Measurements from ENCODE around the gene FOXJ1.

FOXJ1 gene

DNA sequence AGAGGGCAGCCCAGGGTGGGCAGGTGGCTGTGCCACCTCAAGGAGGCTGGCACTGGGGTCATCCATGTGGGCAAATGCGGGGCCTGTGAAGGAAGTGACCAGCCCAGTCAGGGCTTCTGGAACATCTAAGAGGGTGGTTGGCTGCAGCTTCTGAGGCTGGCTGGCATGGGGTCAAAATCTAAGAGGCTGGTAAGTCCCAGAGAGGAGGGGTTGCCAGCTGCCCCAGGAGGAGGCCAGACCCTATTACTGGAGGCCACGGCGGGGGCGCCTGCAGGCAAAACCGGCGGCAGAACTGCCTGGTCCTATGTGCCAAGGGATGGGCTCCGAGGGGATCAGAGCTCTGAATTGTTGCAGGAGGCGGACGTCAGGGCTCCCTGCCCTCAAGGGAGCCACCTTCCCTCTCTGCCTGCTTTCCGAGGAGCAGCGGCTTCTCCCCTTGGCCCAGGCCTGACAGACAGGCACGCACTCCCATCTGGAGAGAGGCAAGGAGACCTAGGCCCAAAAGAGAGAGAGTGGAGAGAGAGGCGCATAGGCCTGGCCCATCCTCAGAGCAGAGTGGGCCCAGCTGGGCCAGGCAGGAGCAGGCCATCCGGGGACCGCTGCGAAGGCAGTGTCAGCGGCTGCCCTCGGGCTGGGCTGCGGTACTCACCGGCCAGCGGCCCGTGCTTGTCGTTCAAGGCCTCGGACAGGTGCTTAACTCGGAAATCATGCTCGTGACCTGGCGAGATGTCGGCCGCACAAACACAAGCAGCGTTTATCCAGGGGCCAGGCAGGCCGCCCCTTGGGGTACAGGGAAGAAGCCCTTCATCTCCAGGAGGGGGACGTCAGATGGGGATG, 51.1 kb downstream of the FOXJ1 start:
- DNase-seq (ENCODE audit: low read depth, low spot score), result no peak
- TF ChIP-seq, protein P1, sequence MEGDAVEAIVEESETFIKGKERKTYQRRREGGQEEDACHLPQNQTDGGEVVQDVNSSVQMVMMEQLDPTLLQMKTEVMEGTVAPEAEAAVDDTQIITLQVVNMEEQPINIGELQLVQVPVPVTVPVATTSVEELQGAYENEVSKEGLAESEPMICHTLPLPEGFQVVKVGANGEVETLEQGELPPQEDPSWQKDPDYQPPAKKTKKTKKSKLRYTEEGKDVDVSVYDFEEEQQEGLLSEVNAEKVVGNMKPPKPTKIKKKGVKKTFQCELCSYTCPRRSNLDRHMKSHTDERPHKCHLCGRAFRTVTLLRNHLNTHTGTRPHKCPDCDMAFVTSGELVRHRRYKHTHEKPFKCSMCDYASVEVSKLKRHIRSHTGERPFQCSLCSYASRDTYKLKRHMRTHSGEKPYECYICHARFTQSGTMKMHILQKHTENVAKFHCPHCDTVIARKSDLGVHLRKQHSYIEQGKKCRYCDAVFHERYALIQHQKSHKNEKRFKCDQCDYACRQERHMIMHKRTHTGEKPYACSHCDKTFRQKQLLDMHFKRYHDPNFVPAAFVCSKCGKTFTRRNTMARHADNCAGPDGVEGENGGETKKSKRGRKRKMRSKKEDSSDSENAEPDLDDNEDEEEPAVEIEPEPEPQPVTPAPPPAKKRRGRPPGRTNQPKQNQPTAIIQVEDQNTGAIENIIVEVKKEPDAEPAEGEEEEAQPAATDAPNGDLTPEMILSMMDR (IDR thresholded peaks at IDR 0.05; ENCODE audit: insufficient read depth, low read length, missing control alignments), result no peak
- ChIA-PET CTCF (no interaction called here), POLR2A (interaction anchor here (1.7 kb wide), 1 partner anchor 9 kb away, joined by 3 read pairs; no protein-coding TSS in a partner anchor)
- no peak overlapping the region for H3K4me3 ChIP-seq (ENCODE audit: low read depth, low read length)

DNA sequence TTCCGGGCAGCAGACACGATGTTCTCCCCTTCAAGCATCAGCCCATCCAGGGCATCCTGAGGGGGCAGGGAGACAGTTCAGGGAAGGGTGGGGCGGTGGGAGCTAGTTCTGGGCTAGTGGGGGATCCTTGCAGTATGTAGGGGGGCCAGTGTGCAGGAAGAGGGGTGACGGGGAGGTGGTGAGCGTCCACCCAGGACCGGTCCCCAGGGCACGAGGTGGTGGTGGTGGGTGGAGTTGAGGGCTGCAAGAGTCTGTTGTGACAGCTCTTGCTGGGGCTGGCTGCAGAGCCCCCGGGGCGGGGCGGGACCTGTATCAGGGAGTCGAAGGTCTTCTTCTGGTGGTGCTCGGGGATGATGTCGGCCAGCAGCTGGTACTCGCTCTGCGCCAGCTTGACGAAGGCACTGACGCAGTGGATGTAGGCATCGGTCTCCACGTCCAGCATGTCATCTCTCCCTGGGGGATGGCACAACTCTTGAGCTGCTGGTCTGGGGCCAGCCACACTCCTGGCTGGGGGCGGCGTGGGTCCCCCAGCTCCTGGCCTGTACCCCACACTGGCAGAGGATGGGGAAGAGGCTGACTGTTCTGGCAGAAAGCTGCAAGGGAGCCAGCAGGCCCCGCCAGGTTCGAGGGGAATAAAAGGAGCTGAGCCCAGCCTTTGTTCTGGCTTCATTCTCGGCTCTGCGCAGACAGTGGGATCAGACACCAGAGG, 52.0 kb downstream of the FOXJ1 start:
- DNase-seq (ENCODE audit: low read depth, low spot score), result no peak
- ChIA-PET POLR2A (interaction anchor here (1.7 kb wide), 1 partner anchor 8 kb away, joined by 3 read pairs; no protein-coding TSS in a partner anchor), CTCF (interaction anchor here (0.7 to 1.5 kb wide), 3 partner anchors 10 to 76 kb away, joined by 3 to 5 read pairs (median 3); no protein-coding TSS in a partner anchor)
- TF ChIP-seq, protein P1 (IDR thresholded peaks at IDR 0.05; ENCODE audit: insufficient read depth, low read length, missing control alignments), result no peak
- H3K4me3 ChIP-seq (ENCODE audit: low read depth, low read length), result no peak overlapping the region

DNA sequence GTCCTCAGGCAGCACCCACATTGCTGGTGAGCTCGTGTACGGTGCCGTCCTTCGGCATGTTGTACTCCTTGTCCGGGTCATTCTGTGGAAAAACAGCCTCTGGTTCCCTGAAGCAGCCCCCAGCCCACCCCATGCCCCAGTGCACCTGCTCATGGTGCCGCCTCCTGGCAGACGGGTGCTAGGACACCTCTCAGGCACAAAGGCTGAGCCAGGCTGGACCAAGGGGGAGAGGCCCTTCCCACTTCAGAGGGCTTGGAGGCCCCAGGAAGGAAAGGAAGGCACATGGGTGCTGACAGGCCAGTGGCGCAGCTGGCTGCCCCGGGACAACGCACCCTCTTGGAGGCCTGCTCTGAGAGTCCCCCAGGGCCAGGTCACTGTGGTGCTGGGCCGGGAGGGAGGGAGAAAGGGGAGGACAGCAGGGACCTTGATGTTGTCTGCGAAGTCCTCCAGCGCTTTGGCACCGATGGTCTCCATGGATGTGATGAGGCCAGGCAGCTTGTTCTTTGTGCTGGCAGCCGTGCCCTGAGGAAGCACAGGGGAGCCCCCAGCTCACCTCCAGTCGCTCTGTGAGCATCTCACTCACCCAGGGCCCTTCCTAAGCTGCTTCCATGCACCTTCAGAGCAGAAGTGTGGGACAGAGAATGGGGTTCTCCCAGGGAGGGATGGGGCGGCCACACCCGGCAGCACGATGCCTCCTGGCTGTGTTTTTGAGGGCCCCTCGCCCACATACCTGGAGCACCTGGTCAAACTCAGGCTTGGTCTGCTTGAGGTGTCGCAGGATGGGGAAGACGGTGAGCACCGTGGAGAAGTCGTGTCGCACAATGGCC, 52.8 kb downstream of the FOXJ1 start:
- ChIA-PET CTCF (interaction anchor here (0.7 to 1.5 kb wide), 3 partner anchors 9 to 75 kb away, joined by 3 to 5 read pairs (median 3); no protein-coding TSS in a partner anchor), POLR2A (interaction anchor here (1.7 kb wide), 1 partner anchor 7 kb away, joined by 3 read pairs; no protein-coding TSS in a partner anchor)
- DNase-seq (ENCODE audit: low read depth, low spot score), result no peak
- H3K4me3 ChIP-seq (ENCODE audit: low read depth, low read length), result no peak overlapping the region
- TF ChIP-seq, protein P1 (IDR thresholded peaks at IDR 0.05; ENCODE audit: insufficient read depth, low read length, missing control alignments), result no peak

DNA sequence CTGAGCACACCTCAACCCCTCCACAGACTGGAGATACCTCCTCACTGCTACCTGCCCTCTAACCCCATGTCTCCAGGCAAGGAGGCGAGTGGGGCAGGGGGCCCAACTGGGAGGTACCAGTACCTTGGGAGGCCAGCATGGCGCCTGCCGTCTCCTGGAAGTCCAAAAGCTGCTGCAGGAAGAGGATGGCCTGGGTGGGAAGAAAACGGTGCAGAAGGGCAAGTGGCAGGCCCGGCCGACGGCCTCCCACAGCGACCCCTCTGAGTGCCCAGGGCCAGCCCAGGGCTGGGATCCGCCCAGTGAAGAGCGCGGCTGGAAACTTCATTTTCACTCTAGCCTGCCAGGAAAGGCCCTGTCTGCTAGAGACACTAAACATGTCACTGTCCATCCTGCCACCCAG, 53.5 kb downstream of the FOXJ1 start:
- DNase-seq (ENCODE audit: low read depth, low spot score), result no peak
- ChIA-PET CTCF (interaction anchor here (1.5 kb wide), 1 partner anchor 73 kb away, joined by 5 read pairs; no protein-coding TSS in a partner anchor), POLR2A (no interaction called here)
- TF ChIP-seq, protein P1 (IDR thresholded peaks at IDR 0.05; ENCODE audit: insufficient read depth, low read length, missing control alignments), result no peak
- H3K4me3 ChIP-seq (ENCODE audit: low read depth, low read length), result no peak overlapping the region

DNA sequence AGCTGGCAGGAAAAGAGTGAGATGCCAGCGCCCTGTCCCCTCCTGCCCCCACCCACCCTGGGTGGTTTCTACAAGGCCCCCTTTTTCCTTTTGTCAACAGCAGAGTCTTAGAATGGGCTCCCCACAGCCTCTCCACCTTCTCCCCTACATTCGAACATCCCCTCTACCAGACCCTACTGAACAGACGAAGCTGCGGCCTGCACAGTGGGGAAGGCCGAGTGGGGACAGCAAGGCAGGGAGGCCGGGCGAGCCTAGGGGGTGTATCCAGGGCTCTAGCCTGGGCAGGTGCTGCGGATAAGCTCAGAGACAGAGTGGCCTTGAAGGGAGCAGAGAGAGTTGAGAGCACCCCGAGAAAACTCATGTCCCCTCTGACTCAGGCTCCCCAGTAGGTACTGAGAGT, 54.7 kb downstream of the FOXJ1 start:
- TF ChIP-seq, protein P1 (IDR thresholded peaks at IDR 0.05; ENCODE audit: insufficient read depth, low read length, missing control alignments), result no peak
- no peak for DNase-seq (ENCODE audit: low read depth, low spot score)
- H3K4me3 ChIP-seq (ENCODE audit: low read depth, low read length), result no peak overlapping the region
- CTCF ChIA-PET, result interaction anchor here (1.0 to 1.7 kb wide), 2 partner anchors 15 to 193 kb away, joined by 3 to 4 read pairs; no protein-coding TSS in a partner anchor
- POLR2A ChIA-PET, result no interaction called here
